DND-41 (cell line): ENCODE results near the gene SOX18.

Source experiments
- ATAC-seq: fragments of 200-7000 bp; cut with Tn5 transposase; 3 replicates; pipeline ENCODE4 v1.9.1; 2021; ENCODE audit warnings: low read depth; ENCODE audit not compliant: insufficient read depth
- DNase-seq: peaks from one replicate; pipeline ENCODE4 v3.0.0-alpha.2; 2020
- H2AFZ ChIP-seq: 2 replicates; pipeline ENCODE4 v1.6.0; 2012; ENCODE audit warnings: low read depth, low read length
- H3K27ac ChIP-seq: 2 replicates; pipeline ENCODE4 v1.5.1; 2012; ENCODE audit warnings: low read length, inconsistent platforms
- H3K27me3 ChIP-seq: fragments of 200-600 bp; sonication (generic); 2 replicates; pipeline ENCODE4 v1.6.0; 2012; ENCODE audit warnings: low read length, mild to moderate bottlenecking, inconsistent platforms; ENCODE audit not compliant: insufficient read depth, poor library complexity
- H3K36me3 ChIP-seq: 2 replicates; pipeline ENCODE4 v1.5.1; 2012; ENCODE audit warnings: low read length, inconsistent platforms; ENCODE audit not compliant: insufficient read depth
- H3K4me1 ChIP-seq: 2 replicates; pipeline ENCODE4 v1.5.1; 2012; ENCODE audit warnings: mild to moderate bottlenecking, low read length; ENCODE audit not compliant: insufficient read depth
- H3K4me2 ChIP-seq: 2 replicates; pipeline ENCODE4 v1.6.0; 2012; ENCODE audit warnings: mild to moderate bottlenecking, moderate library complexity, low read length, inconsistent platforms; ENCODE audit not compliant: insufficient read depth
- H3K4me3 ChIP-seq, 2 experiments: fragments of 200-600 bp in 1 of 2; shearing (Covaris generic) in 1 of 2; 2 replicates each; pipeline ENCODE4 v1.5.1; 2012 to 2016; ENCODE audit warnings: inconsistent platforms in 2 of 2, low read length in 2 of 2, mild to moderate bottlenecking in 2 of 2, low read depth in 1 of 2, moderate library complexity in 1 of 2
- H3K79me2 ChIP-seq: 2 replicates; pipeline ENCODE4 v1.6.0; 2012; ENCODE audit warnings: low read length, inconsistent platforms; ENCODE audit not compliant: insufficient read depth
- H3K9ac ChIP-seq: 2 replicates; pipeline ENCODE4 v1.6.0; 2012; ENCODE audit warnings: low read depth, mild to moderate bottlenecking, inconsistent platforms, low read length, moderate library complexity
- H3K9me3 ChIP-seq: 2 replicates; pipeline ENCODE4 v1.5.1; 2012; ENCODE audit warnings: low read length, moderate library complexity, mild to moderate bottlenecking, inconsistent platforms; ENCODE audit not compliant: insufficient read depth, severe bottlenecking
- H4K20me1 ChIP-seq: 2 replicates; pipeline ENCODE4 v1.6.0; 2012; ENCODE audit warnings: low read length; ENCODE audit not compliant: insufficient read depth
- CTCF ChIP-seq: IDR thresholded peaks from 2 replicates; pipeline ENCODE4 v1.5.1; 2012; ENCODE audit warnings: borderline replicate concordance, low read length, moderate library complexity, mild to moderate bottlenecking; ENCODE audit not compliant: poor library complexity, severe bottlenecking; ENCODE audit errors: extremely low read depth
- EZH2 ChIP-seq: IDR thresholded peaks from 3 replicates; pipeline ENCODE4 v1.6.1; 2012; ENCODE audit warnings: borderline replicate concordance, low read depth, mild to moderate bottlenecking, moderate library complexity, low read length, inconsistent platforms; ENCODE audit not compliant: severe bottlenecking

Gene SOX18

GRCh38 chr20:64023361-64024140, 25.9 kb downstream of the SOX18 start:
- H3K36me3 ChIP-seq = peaks cover 98% of the 10 kb centered on the region
- no peak overlapping the region for H3K27ac ChIP-seq
- no peak overlapping the region for H2AFZ ChIP-seq
- H3K9me3 ChIP-seq = no peaks in the 10 kb centered on the region
- H3K4me3 ChIP-seq = no peak overlapping the region
- H3K79me2 ChIP-seq = peaks cover 6% of the 10 kb centered on the region
- TF ChIP-seq EZH2 = no peak
- no peak for TF ChIP-seq CTCF
- no peak overlapping the region for H3K4me2 ChIP-seq
- H3K9ac ChIP-seq = no peak overlapping the region
- H3K4me1 ChIP-seq = no peaks in the 10 kb centered on the region
- no peak for ATAC-seq
- H4K20me1 ChIP-seq = peaks cover 50% of the 10 kb centered on the region
- no peaks in the 10 kb centered on the region for H3K27me3 ChIP-seq
- no peak for DNase-seq

GRCh38 chr20:64022671-64023360, 26.6 kb downstream of the SOX18 start:
- Histone ChIP-seq H3K4me1 (no peaks in the 10 kb centered on the region), H3K4me2 (no peak overlapping the region), H3K36me3 (peaks cover 97% of the 10 kb centered on the region), H3K79me2 (peaks cover 6% of the 10 kb centered on the region), H2AFZ (no peak overlapping the region), H3K27ac (no peak overlapping the region), H4K20me1 (peaks cover 47% of the 10 kb centered on the region), H3K9me3 (no peaks in the 10 kb centered on the region), H3K27me3 (no peaks in the 10 kb centered on the region), H3K9ac (no peak overlapping the region), H3K4me3 (no peak overlapping the region)
- no peak for TF ChIP-seq EZH2
- TF ChIP-seq CTCF = no peak
- ATAC-seq (no peak), DNase-seq (no peak)

GRCh38 chr20:64021124-64021975, 28.1 kb downstream of the SOX18 start:
- H3K4me1 ChIP-seq = no peaks in the 10 kb centered on the region
- peaks cover 6% of the 10 kb centered on the region for H3K79me2 ChIP-seq
- H3K4me3 ChIP-seq = no peak overlapping the region
- no peak overlapping the region for H3K27ac ChIP-seq
- H4K20me1 ChIP-seq = peaks cover 42% of the 10 kb centered on the region
- no peaks in the 10 kb centered on the region for H3K9me3 ChIP-seq
- H3K36me3 ChIP-seq = peaks cover 96% of the 10 kb centered on the region
- DNase-seq (no peak), ATAC-seq (no peak)
- TF ChIP-seq EZH2 (no peak), CTCF (no peak)
- no peak overlapping the region for H3K4me2 ChIP-seq
- no peaks in the 10 kb centered on the region for H3K27me3 ChIP-seq
- H3K9ac ChIP-seq = no peak overlapping the region
- H2AFZ ChIP-seq = no peak overlapping the region
